ENCODE measurements around the gene SLC22A12.

Gene SLC22A12

GRCh38 chr11:64590763-64591221 lies at the start of gene SLC22A12:
TSS of gene SLC22A12 (plus strand) at chr11:64591220. CDS start at chr11:64591557, 337 bp downstream.
- H3K27me3 ChIP-seq (ENCODE audit: insufficient read depth, low read length, poor library complexity, severe bottlenecking), result no peaks in the 10 kb centered on the region
- peaks cover 7% of the 10 kb centered on the region; the same call in 1 of the 2 replicates for H3K9me3 ChIP-seq (ENCODE audit: insufficient read depth, low read depth, low read length)
- H4K20me1 ChIP-seq (ENCODE audit: insufficient read depth, low read length, poor library complexity, severe bottlenecking), result no peaks in the 10 kb centered on the region
- TF ChIP-seq CTCF (conservative IDR thresholded peaks at IDR 0.05; ENCODE audit: low read length) (no peak), EZH2phosphoT487 (IDR thresholded peaks at IDR 0.05; ENCODE audit: borderline replicate concordance) (no peak)
- no peaks in the 10 kb centered on the region for H3K9me2 ChIP-seq (replicated peaks; ENCODE audit: low read depth, low read length)
- H3K4me3 ChIP-seq (ENCODE audit: low read length, poor library complexity, severe bottlenecking), result no peak within 1 kb of the TSS
- H3K79me2 ChIP-seq (ENCODE audit: insufficient read depth, low read length), result no peaks in the 10 kb centered on the region
- H3K36me3 ChIP-seq (ENCODE audit: insufficient read depth, low read length), result no peaks in the 10 kb centered on the region
- H3F3A ChIP-seq (ENCODE audit: low read depth), result no peaks in the 10 kb centered on the region
- no peak within 1 kb of the TSS for H2AFZ ChIP-seq (ENCODE audit: low read length)
- H3K9ac ChIP-seq (ENCODE audit: low read depth, low read length, poor library complexity, severe bottlenecking), result no peak within 1 kb of the TSS
- H3K4me2 ChIP-seq (ENCODE audit: low read depth, low read length, poor library complexity, severe bottlenecking), result no peak within 1 kb of the TSS
- no peaks in the 10 kb centered on the region for H3K4me1 ChIP-seq (ENCODE audit: insufficient read depth, low read length, poor library complexity, severe bottlenecking)

GRCh38 chr11:64542172-64543125 lies 48.6 kb upstream of the SLC22A12 start:
- no peaks in the 10 kb centered on the region for H3K9me2 ChIP-seq (replicated peaks; ENCODE audit: low read depth, low read length)
- no peak overlapping the region for H3K9ac ChIP-seq (ENCODE audit: low read depth, low read length, poor library complexity, severe bottlenecking)
- no peak overlapping the region for H3K4me3 ChIP-seq (ENCODE audit: low read length, poor library complexity, severe bottlenecking)
- H3K27me3 ChIP-seq (ENCODE audit: insufficient read depth, low read length, poor library complexity, severe bottlenecking), result no peaks in the 10 kb centered on the region
- no peaks in the 10 kb centered on the region for H3K9me3 ChIP-seq (ENCODE audit: insufficient read depth, low read depth, low read length)
- no peak for TF ChIP-seq CTCF (conservative IDR thresholded peaks at IDR 0.05; ENCODE audit: low read length)
- no peak for TF ChIP-seq EZH2phosphoT487 (IDR thresholded peaks at IDR 0.05; ENCODE audit: borderline replicate concordance)
- no peaks in the 10 kb centered on the region for H3F3A ChIP-seq (ENCODE audit: low read depth)
- H3K79me2 ChIP-seq (ENCODE audit: insufficient read depth, low read length), result no peaks in the 10 kb centered on the region
- H3K36me3 ChIP-seq (ENCODE audit: insufficient read depth, low read length), result no peaks in the 10 kb centered on the region
- H3K4me2 ChIP-seq (ENCODE audit: low read depth, low read length, poor library complexity, severe bottlenecking), result no peak overlapping the region
- peaks cover 44% of the 10 kb centered on the region for H3K4me1 ChIP-seq (ENCODE audit: insufficient read depth, low read length, poor library complexity, severe bottlenecking)
- no peak overlapping the region for H2AFZ ChIP-seq (ENCODE audit: low read length)
- no peaks in the 10 kb centered on the region for H4K20me1 ChIP-seq (ENCODE audit: insufficient read depth, low read length, poor library complexity, severe bottlenecking)

GRCh38 chr11:64543818-64544217 lies 47.2 kb upstream of the SLC22A12 start:
- no peak overlapping the region for H3K4me2 ChIP-seq (ENCODE audit: low read depth, low read length, poor library complexity, severe bottlenecking)
- no peaks in the 10 kb centered on the region for H3K27me3 ChIP-seq (ENCODE audit: insufficient read depth, low read length, poor library complexity, severe bottlenecking)
- H3K4me3 ChIP-seq (ENCODE audit: low read length, poor library complexity, severe bottlenecking), result no peak overlapping the region
- H3K9me3 ChIP-seq (ENCODE audit: insufficient read depth, low read depth, low read length), result no peaks in the 10 kb centered on the region
- TF ChIP-seq CTCF (conservative IDR thresholded peaks at IDR 0.05; ENCODE audit: low read length), result no peak
- no peak for TF ChIP-seq EZH2phosphoT487 (IDR thresholded peaks at IDR 0.05; ENCODE audit: borderline replicate concordance)
- H2AFZ ChIP-seq (ENCODE audit: low read length), result no peak overlapping the region
- H3K9me2 ChIP-seq (replicated peaks; ENCODE audit: low read depth, low read length), result no peaks in the 10 kb centered on the region
- peaks cover 34% of the 10 kb centered on the region for H3K4me1 ChIP-seq (ENCODE audit: insufficient read depth, low read length, poor library complexity, severe bottlenecking)
- H3K36me3 ChIP-seq (ENCODE audit: insufficient read depth, low read length), result no peaks in the 10 kb centered on the region
- no peaks in the 10 kb centered on the region for H3F3A ChIP-seq (ENCODE audit: low read depth)
- H4K20me1 ChIP-seq (ENCODE audit: insufficient read depth, low read length, poor library complexity, severe bottlenecking), result no peaks in the 10 kb centered on the region
- no peaks in the 10 kb centered on the region for H3K79me2 ChIP-seq (ENCODE audit: insufficient read depth, low read length)
- H3K9ac ChIP-seq (ENCODE audit: low read depth, low read length, poor library complexity, severe bottlenecking), result no peak overlapping the region

Measured in Loucy (cell line).